Measurements from ENCODE around the gene PPARGC1A.

The PPARGC1A gene

GRCh38 chr4:23837371-23837770, 52.5 kb downstream of the PPARGC1A start:
- no peak for DNase-seq

GRCh38 chr4:23835774-23836478, 53.9 kb downstream of the PPARGC1A start:
- DNase-seq = no peak

- no peak for DNase-seq
Measured at GRCh38 chr4:23828779-23829178, 61.1 kb downstream of the PPARGC1A start.

- no peak for DNase-seq
Measured at GRCh38 chr4:23828020-23828715, 61.7 kb downstream of the PPARGC1A start.

- DNase-seq = no peak
Measured at GRCh38 chr4:23822181-23822580, 67.7 kb downstream of the PPARGC1A start.

- DNase-seq = no peak
Measured at GRCh38 chr4:23819041-23819511, 70.8 kb downstream of the PPARGC1A start.

- no peak for DNase-seq
Measured at GRCh38 chr4:23818097-23818885, 71.6 kb downstream of the PPARGC1A start.

GRCh38 chr4:23814996-23815660, 74.7 kb downstream of the PPARGC1A start:
- no peak for DNase-seq

- no peak for DNase-seq
Measured at GRCh38 chr4:23814587-23814986, 75.3 kb downstream of the PPARGC1A start.

GRCh38 chr4:23811161-23811560, 78.7 kb downstream of the PPARGC1A start:
- no peak for DNase-seq

GRCh38 chr4:23805450-23805851, 84.4 kb downstream of the PPARGC1A start:
- DNase-seq = no peak

GRCh38 chr4:23789762-23790161, 100.1 kb downstream of the PPARGC1A start:
- no peak for DNase-seq

- DNase-seq = no peak
Measured at GRCh38 chr4:23788460-23788859, 101.4 kb downstream of the PPARGC1A start.

- DNase-seq = no peak
Measured at GRCh38 chr4:23788027-23788426, 101.8 kb downstream of the PPARGC1A start.

GRCh38 chr4:23782778-23783437, 106.9 kb downstream of the PPARGC1A start:
- DNase-seq = no peak

- DNase-seq = no peak
Measured at GRCh38 chr4:23779839-23780238, 110.0 kb downstream of the PPARGC1A start.

- DNase-seq = no peak
Measured at GRCh38 chr4:23779422-23779821, 110.4 kb downstream of the PPARGC1A start.

- DNase-seq = no peak
Measured at GRCh38 chr4:23775694-23776093, 114.2 kb downstream of the PPARGC1A start.

- DNase-seq = no peak
Measured at GRCh38 chr4:23774909-23775308, 114.9 kb downstream of the PPARGC1A start.

GRCh38 chr4:23773884-23774636, 115.8 kb downstream of the PPARGC1A start:
- DNase-seq = no peak

GRCh38 chr4:23770011-23770410, 119.8 kb downstream of the PPARGC1A start:
- DNase-seq = no peak

GRCh38 chr4:23769406-23769805, 120.4 kb downstream of the PPARGC1A start:
- DNase-seq = no peak

All from CD4-positive, alpha-beta T cell treated with Interleukin-4 for 4 hours (primary cell).